MM.1S (cell line): Measurements from ENCODE around the gene METTL1.

ENCODE experiments used
- EZH2phosphoT487 ChIP-seq: fragments of 300-600 bp; sonication (generic); IDR thresholded peaks from 2 replicates; pipeline ENCODE4 v1.6.1; 2018; ENCODE audit warnings: antibody characterized with exemption, low read length
- TF ChIP-seq, protein P1 (sequence below): fragments of 300-600 bp; sonication (generic); IDR thresholded peaks from 2 replicates; pipeline ENCODE4 v1.5.1; 2016; ENCODE audit warnings: antibody characterized with exemption, low read length, mixed read lengths

DNA sequence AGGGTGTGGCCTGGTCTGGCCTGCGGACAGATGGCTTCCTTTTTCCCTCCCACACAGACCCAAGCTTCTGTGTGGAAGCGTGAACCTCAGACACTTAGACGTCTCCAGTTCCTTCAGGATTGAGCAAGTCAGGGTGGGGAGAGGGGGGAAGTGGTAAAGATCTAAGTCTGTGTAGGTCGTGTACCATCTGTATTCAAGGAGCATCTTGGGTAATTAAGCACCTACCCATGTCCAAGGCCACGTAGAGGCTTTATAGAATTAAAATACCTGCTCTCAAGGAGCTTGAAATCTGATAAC, 44.9 kb upstream of the METTL1 start:
- no peak for TF ChIP-seq EZH2phosphoT487
- TF ChIP-seq, protein P1, sequence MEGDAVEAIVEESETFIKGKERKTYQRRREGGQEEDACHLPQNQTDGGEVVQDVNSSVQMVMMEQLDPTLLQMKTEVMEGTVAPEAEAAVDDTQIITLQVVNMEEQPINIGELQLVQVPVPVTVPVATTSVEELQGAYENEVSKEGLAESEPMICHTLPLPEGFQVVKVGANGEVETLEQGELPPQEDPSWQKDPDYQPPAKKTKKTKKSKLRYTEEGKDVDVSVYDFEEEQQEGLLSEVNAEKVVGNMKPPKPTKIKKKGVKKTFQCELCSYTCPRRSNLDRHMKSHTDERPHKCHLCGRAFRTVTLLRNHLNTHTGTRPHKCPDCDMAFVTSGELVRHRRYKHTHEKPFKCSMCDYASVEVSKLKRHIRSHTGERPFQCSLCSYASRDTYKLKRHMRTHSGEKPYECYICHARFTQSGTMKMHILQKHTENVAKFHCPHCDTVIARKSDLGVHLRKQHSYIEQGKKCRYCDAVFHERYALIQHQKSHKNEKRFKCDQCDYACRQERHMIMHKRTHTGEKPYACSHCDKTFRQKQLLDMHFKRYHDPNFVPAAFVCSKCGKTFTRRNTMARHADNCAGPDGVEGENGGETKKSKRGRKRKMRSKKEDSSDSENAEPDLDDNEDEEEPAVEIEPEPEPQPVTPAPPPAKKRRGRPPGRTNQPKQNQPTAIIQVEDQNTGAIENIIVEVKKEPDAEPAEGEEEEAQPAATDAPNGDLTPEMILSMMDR: no peak
